Panc1 (cell line): Measurements from ENCODE around the gene IFNG-AS1. TPM values are rescaled to one million over a fixed set of nuclear protein-coding genes. Genes with fewer than 3 reads are reported as not detected.

Experiments
- ATAC-seq: fragments of 200-7000 bp; cut with Tn5 transposase; 2 replicates; pipeline ENCODE4 v1.9.1; 2020; ENCODE audit warnings: mild to moderate bottlenecking, moderate library complexity
- BruUV-seq: library from RNA; stranded (reverse); fragments of 400-500 nt; replicated peaks from 2 replicates; lab custom pipeline; 2021; lab: Mats Ljungman, UMichigan
- CTCF ChIA-PET: fragments of 300-600 bp; sonication (Branson Sonifier 250); formaldehyde crosslinking; loops from one replicate; lab custom pipeline; 2022; ENCODE audit warnings: antibody characterized with exemption; lab: Charles Lee
- POLR2A ChIA-PET: fragments of 300-600 bp; sonication (Branson Sonifier 250); formaldehyde crosslinking; loops from one replicate; lab custom pipeline; 2022; ENCODE audit warnings: antibody characterized with exemption; lab: Charles Lee
- DNase-seq: peaks from one replicate; pipeline ENCODE4 v3.0.0-alpha.2; 2010; ENCODE audit warnings: low read depth, low spot score
- H3K27ac ChIP-seq: 2 replicates; pipeline ENCODE4 v1.5.1; 2011; ENCODE audit warnings: mild to moderate bottlenecking, low read length, inconsistent platforms
- H3K27me3 ChIP-seq: fragments of 200-500 bp; sonication (Bioruptor generic); 2 replicates; pipeline ENCODE4 v1.6.0; 2014; ENCODE audit warnings: low read length, inconsistent platforms; ENCODE audit not compliant: control insufficient read depth, insufficient read depth
- H3K36me3 ChIP-seq: fragments of 200-500 bp; sonication (Bioruptor generic); 2 replicates; pipeline ENCODE4 v1.5.1; 2014; ENCODE audit warnings: inconsistent platforms, mild to moderate bottlenecking, low read length, moderate library complexity; ENCODE audit not compliant: control insufficient read depth, insufficient read depth
- H3K4me1 ChIP-seq: 2 replicates; pipeline ENCODE4 v1.5.1; 2011; ENCODE audit warnings: inconsistent platforms, mild to moderate bottlenecking, low read length, moderate library complexity; ENCODE audit not compliant: control insufficient read depth, insufficient read depth
- H3K4me3 ChIP-seq, 2 experiments: 2 replicates each; pipeline ENCODE4 v1.5.1; 2011 to 2012; ENCODE audit warnings: low read depth in 2 of 2, low read length in 2 of 2, mild to moderate bottlenecking in 2 of 2, inconsistent platforms in 1 of 2, moderate library complexity in 1 of 2
- H3K9me3 ChIP-seq: fragments of 200-500 bp; sonication (Bioruptor generic); 2 replicates; pipeline ENCODE4 v1.5.1; 2014; ENCODE audit warnings: low read depth, mild to moderate bottlenecking, inconsistent platforms, low read length, moderate library complexity; ENCODE audit not compliant: control insufficient read depth, insufficient read depth
- POLR2AphosphoS5 ChIP-seq: IDR thresholded peaks from 2 replicates; pipeline ENCODE4 v1.6.1; 2012; ENCODE audit warnings: mild to moderate bottlenecking, low read depth, low read length, moderate library complexity
- SIN3A ChIP-seq: IDR thresholded peaks from 2 replicates; pipeline ENCODE4 v1.6.1; 2012; ENCODE audit warnings: low read depth, mild to moderate bottlenecking, low read length, moderate library complexity, borderline replicate concordance; ENCODE audit not compliant: insufficient read depth
- TCF7L2 ChIP-seq: IDR thresholded peaks from 2 replicates; pipeline ENCODE4 v1.6.1; 2011; ENCODE audit warnings: mild to moderate bottlenecking, low read depth, low read length, inconsistent platforms
- in situ Hi-C: cut with HindIII; loops from 2 replicates; pipeline ENCODE4 v1.10.0; 2016; ENCODE audit warnings: low sequenced_read_pairs, low pct_unique_long_range_greater_than_20kb
- intact Hi-C: fragments of 100-400 bp; cut with micrococcal nuclease; formaldehyde crosslinking; loops from one replicate; pipeline ENCODE4 v1.10.0; 2022; ENCODE audit not compliant: unreplicated experiment
- total RNA-seq: library from RNA; stranded (reverse); gene quantifications from one replicate; pipeline ENCODE4 v1.2.1, GENCODE V29; 2021; ENCODE audit not compliant: unreplicated experiment
- TF ChIP-seq, protein P1 (sequence below), 2 experiments: IDR thresholded peaks; 2 replicates each; pipeline ENCODE4 v1.6.1; 2011 to 2012; ENCODE audit warnings: low read depth in 2 of 2, control low read depth in 1 of 2, low read length in 1 of 2, mild to moderate bottlenecking in 1 of 2, moderate library complexity in 1 of 2; ENCODE audit not compliant: insufficient read depth in 1 of 2
- TF ChIP-seq, protein P2 (sequence below): fragments of 450-650 bp; IDR thresholded peaks from 2 replicates; pipeline ENCODE4 v1.5.1; 2017; ENCODE audit warnings: mild to moderate bottlenecking

The IFNG-AS1 gene
- total RNA-seq, 1 experiment from 2014 or later: not detected

DNA sequence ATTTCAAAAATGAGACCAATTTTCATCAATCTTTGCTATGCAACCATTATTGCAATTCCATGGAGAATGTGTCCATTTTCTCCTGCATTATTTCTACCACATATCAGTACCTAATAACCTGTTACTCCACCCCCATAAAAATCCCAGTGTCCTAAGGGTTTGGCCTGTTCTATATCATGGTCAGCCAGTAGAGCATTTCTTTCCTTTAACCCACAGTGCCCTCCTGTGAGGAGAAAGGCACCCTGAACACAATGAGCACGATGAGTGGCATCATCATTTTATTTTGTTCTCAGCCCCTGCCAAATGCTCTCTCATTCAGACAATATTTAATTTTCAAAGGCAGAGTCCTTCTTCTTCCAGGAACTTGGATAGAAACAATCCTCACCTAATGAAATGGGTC lies 11.6 kb upstream of the IFNG-AS1 start:
- ATAC-seq: no peak
- no peaks in the 10 kb centered on the region for H3K4me1 ChIP-seq
- no peak overlapping the region for H3K27ac ChIP-seq
- no peak overlapping the region for H3K4me3 ChIP-seq
- POLR2A ChIA-PET: no interaction called here
- CTCF ChIA-PET: no interaction called here
- no peaks in the 10 kb centered on the region for H3K9me3 ChIP-seq
- no peak for DNase-seq
- BruUV-seq: no TSS peak
- TF ChIP-seq SIN3A (no peak), TCF7L2 (no peak), POLR2AphosphoS5 (no peak)
- TF ChIP-seq, protein P1, sequence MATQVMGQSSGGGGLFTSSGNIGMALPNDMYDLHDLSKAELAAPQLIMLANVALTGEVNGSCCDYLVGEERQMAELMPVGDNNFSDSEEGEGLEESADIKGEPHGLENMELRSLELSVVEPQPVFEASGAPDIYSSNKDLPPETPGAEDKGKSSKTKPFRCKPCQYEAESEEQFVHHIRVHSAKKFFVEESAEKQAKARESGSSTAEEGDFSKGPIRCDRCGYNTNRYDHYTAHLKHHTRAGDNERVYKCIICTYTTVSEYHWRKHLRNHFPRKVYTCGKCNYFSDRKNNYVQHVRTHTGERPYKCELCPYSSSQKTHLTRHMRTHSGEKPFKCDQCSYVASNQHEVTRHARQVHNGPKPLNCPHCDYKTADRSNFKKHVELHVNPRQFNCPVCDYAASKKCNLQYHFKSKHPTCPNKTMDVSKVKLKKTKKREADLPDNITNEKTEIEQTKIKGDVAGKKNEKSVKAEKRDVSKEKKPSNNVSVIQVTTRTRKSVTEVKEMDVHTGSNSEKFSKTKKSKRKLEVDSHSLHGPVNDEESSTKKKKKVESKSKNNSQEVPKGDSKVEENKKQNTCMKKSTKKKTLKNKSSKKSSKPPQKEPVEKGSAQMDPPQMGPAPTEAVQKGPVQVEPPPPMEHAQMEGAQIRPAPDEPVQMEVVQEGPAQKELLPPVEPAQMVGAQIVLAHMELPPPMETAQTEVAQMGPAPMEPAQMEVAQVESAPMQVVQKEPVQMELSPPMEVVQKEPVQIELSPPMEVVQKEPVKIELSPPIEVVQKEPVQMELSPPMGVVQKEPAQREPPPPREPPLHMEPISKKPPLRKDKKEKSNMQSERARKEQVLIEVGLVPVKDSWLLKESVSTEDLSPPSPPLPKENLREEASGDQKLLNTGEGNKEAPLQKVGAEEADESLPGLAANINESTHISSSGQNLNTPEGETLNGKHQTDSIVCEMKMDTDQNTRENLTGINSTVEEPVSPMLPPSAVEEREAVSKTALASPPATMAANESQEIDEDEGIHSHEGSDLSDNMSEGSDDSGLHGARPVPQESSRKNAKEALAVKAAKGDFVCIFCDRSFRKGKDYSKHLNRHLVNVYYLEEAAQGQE (IDR thresholded peaks at IDR 0.05; ENCODE audit: insufficient read depth in 1 of 2, low read depth in 2 of 2, low read length in 1 of 2): no peak
- TF ChIP-seq, protein P2, sequence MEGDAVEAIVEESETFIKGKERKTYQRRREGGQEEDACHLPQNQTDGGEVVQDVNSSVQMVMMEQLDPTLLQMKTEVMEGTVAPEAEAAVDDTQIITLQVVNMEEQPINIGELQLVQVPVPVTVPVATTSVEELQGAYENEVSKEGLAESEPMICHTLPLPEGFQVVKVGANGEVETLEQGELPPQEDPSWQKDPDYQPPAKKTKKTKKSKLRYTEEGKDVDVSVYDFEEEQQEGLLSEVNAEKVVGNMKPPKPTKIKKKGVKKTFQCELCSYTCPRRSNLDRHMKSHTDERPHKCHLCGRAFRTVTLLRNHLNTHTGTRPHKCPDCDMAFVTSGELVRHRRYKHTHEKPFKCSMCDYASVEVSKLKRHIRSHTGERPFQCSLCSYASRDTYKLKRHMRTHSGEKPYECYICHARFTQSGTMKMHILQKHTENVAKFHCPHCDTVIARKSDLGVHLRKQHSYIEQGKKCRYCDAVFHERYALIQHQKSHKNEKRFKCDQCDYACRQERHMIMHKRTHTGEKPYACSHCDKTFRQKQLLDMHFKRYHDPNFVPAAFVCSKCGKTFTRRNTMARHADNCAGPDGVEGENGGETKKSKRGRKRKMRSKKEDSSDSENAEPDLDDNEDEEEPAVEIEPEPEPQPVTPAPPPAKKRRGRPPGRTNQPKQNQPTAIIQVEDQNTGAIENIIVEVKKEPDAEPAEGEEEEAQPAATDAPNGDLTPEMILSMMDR: no peak
- H3K36me3 ChIP-seq: no peaks in the 10 kb centered on the region
- intact Hi-C loops (no loop called here), in situ Hi-C loops (no loop called here)
- H3K27me3 ChIP-seq: no peaks in the 10 kb centered on the region

DNA sequence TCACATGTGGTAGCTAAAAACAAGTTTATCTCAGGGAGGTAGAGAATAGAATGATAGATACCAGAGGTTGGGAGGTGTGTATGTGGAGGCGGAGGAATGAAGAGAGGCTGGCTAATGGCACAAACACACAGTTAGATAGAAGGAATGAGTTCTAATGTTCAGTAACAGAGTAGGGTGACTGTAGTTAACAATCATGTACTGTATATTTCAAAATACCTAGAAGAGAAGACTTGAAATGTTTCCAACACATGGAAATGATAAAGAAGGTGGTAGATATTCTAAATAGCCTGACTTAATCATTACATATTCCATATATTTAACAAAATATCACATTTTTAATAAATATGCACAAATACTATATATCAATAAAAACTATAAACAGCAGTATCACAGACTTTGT lies 8.9 kb upstream of the IFNG-AS1 start:
- intact Hi-C loops: no loop called here
- no peak for DNase-seq
- TF ChIP-seq, protein P2: no peak
- TF ChIP-seq SIN3A (no peak), TCF7L2 (no peak)
- TF ChIP-seq, protein P1 (IDR thresholded peaks at IDR 0.05; ENCODE audit: insufficient read depth in 1 of 2, low read depth in 2 of 2, low read length in 1 of 2): no peak
- in situ Hi-C loops: no loop called here
- no peak overlapping the region for H3K27ac ChIP-seq
- no peak for ATAC-seq
- H3K4me1 ChIP-seq: no peaks in the 10 kb centered on the region
- no peak overlapping the region for H3K4me3 ChIP-seq
- no peaks in the 10 kb centered on the region for H3K27me3 ChIP-seq
- CTCF ChIA-PET: no interaction called here
- H3K9me3 ChIP-seq: no peaks in the 10 kb centered on the region
- POLR2A ChIA-PET: no interaction called here
- BruUV-seq: no TSS peak
- no peaks in the 10 kb centered on the region for H3K36me3 ChIP-seq
